Cerebellar nuclear complex (tissue), 1 donor: Measurements from ENCODE around the gene CHST15.
"Not testable (repeated sequence)": the region's sequence is repeated elsewhere in the genome, so short reads cannot be mapped to it uniquely, and the experiment has no call there.

Experiments used
- DNase-seq, 2 experiments: peaks; one replicate each; lab custom pipeline; 2025; lab: John Stamatoyannopoulos, UW

The CHST15 gene

DNA sequence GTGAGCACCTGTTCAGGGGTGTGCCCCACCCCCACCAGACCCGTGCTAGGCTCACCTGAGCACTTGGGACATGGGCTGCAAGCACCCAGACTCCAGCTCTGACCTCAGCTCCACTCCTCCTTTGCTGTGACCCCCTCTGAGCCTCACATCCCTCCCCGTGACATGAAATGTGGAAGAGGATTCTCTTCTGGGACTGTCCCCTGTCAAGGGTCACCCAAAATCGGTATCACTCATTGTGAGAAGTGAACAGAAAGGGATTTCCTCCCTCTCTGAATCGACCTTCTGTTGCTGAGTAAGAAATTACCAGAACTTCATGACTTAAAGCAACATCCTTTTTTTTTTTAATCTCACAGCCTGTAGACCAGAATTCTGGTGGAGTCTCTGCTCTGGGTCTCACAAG lies 6.2 kb upstream of the CHST15 start:
- DNase-seq: no peak

DNA sequence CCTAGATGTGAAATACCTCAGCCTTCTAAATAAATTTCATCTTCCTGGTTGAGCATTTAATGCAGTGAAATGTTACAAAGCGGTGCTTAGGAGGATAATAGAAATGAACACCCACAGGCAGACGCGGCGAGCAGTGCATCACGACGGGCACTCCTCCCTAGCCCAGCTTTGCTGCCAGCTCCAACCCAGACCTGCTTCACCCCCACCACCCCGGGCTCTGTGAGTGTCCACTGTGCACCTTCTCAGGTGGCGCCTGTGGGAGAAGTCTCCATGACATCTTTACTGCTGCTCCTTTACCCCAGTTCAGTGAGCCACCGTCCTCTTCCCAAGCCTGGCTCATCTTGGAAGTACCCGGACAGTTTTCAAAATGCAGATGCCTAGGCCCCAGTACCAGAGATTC lies 5.2 kb upstream of the CHST15 start:
- no peak for DNase-seq

DNA sequence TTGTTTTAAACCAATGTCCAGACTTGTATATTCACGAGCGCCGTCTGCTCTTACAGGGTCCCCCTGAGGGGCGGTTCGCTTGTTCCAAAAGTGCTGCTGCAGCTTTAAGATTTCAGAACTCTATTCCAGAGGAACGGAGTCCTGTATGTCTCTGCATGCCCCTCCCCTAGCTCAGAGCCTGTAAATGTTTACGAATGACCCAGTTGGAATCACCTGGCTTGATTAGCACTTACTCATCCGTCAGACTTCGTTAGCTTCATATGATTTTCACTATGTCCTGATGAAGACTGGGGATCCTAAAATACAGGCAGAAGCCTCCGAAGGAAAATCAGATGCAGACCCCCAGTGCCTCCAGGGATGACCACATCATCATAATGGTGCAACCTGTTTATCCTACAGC lies 4.5 kb upstream of the CHST15 start:
- no peak for DNase-seq

DNA sequence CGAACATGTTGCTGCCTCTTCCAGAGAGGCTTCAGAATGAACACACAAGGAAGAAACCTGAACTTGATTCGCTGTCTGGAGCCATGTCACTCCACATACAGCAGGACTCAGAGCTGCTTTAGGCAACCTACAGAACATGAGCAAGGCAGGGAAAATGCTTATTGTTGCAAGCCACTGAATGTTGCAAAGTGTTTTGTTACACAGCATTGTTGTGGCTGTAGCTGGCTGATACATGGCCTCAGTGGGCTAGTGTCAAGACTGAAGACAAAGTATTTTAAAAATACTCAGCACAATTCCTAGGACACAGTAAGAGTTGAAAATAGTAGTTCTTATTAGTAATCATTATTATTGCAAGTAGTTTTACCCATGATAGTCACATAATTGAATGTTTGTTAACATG lies 3.1 kb upstream of the CHST15 start:
- DNase-seq: no peak

DNA sequence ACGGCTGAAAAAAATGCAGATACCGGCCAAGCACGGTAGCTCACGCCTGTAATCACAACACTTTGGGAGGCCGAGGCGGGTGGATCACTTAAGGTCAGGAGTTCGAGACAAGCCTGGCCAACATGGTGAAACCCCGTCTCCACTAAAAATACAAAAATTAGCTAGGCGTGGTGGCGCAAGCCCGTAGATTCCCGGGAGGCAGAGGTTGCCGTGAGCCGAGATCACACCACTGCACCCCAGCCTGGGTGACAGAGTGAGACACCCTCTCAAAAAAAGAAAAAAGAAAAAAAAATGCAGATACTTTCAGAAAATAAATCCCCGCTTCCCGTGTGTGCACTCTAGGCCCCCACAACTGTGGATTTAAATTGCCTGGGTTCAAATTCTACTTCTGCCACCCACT lies 2.4 kb upstream of the CHST15 start:
- not testable (repeated sequence) for DNase-seq

- no peak for DNase-seq
Measured at GRCh38 chr10:124095096-124095495, 1.7 kb upstream of the CHST15 start.

- no peak for DNase-seq
Measured at GRCh38 chr10:124094419-124094785, 1.0 kb upstream of the CHST15 start.

DNA sequence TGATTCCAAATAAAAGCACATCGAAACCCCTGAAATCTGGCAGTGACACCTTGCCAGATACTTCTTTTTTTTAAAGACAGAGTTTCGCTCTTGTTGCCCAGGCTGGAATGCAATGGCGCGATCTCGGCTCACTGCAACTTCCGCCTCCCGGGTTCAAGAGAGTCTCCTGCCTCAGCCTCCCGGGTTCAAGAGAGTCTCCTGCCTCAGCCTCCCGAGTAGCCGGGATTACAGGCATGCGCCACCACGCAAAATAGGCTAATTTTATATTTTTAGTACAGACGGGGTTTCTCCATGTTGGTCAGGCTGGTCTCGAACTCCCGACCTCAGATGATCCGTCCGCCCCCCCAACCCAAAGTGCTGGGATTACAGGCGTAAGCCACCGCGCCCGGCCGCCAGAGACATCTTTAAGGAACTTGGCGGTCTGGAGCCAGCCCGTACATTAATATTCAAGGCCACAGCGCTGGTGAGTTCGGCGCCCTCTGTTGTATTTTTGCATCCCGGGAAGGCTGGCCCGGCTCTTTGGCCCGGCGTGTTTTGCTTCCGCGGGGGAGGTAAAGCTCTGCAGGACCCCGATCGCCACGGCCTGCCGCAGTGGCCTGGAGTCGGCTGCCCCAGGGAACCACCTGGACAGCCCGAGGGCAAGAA lies 498 bp upstream of the CHST15 start:
- DNase-seq: not testable (repeated sequence)

GRCh38 chr10:124092250-124092859 lies 1.0 kb downstream of the CHST15 start:
- no peak for DNase-seq

DNA sequence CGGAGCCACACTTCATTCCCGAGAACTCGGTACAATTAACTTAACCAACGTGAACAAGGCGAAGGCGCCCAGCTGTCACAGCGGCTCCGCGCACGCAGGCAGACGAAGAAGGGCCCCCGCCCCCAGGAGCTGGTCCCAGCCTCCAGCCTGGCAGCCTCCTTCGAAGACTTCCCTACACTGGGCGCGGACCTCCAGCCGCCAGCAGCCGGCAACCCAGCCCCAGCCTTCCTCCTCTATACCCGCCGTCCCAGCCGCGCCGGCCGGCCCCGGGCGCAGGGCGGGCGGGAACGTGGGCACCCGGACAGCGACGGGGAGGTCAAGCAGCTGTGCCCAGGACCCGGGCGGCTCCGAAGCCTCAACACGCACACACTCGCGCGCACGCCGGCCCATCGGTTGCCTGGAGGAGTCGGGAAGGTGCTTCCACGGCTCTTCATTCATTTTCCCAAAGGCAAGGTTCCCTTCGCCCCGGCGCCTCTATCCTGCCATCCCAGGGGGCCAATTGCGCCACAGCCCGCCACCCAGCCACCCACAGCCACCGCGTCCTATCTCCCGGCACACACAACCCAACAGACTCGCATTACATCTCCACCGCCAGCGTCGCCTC lies 1.6 kb downstream of the CHST15 start:
- no peak for DNase-seq

DNA sequence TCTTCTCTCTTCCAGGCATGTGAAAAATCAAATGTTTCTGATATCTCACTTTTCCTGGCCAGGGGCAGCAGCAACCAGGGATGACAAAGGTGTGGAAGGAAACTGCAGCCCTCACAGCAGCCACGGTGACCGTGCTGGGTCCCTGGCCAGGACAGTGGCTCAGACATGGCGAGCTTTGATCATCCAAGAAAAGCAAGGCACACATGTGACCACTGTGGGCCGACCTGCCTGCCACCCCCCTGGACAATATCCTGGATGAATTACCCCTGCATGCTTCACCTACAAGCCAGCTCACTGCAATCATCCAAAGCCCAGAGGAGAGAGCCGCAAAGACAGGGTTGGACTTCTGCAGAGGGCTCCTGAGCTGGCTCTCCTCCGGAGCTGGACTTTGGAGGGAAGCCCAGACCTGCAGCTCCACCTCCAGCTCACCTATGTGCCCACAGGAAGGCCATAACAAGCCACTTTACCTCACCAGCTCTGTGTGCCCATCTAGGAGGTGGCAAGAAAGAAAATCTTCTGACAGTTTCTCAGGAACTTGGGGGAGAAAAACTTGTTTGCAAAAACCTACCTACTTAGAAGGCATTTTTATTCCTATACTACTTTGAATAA lies 2.7 kb downstream of the CHST15 start:
- no peak for DNase-seq

GRCh38 chr10:124089859-124090258 lies 3.5 kb downstream of the CHST15 start:
- DNase-seq: no peak

GRCh38 chr10:124088915-124089314 lies 4.5 kb downstream of the CHST15 start:
- DNase-seq: no peak

GRCh38 chr10:124087672-124088634 lies 5.4 kb downstream of the CHST15 start:
- DNase-seq: no peak

DNA sequence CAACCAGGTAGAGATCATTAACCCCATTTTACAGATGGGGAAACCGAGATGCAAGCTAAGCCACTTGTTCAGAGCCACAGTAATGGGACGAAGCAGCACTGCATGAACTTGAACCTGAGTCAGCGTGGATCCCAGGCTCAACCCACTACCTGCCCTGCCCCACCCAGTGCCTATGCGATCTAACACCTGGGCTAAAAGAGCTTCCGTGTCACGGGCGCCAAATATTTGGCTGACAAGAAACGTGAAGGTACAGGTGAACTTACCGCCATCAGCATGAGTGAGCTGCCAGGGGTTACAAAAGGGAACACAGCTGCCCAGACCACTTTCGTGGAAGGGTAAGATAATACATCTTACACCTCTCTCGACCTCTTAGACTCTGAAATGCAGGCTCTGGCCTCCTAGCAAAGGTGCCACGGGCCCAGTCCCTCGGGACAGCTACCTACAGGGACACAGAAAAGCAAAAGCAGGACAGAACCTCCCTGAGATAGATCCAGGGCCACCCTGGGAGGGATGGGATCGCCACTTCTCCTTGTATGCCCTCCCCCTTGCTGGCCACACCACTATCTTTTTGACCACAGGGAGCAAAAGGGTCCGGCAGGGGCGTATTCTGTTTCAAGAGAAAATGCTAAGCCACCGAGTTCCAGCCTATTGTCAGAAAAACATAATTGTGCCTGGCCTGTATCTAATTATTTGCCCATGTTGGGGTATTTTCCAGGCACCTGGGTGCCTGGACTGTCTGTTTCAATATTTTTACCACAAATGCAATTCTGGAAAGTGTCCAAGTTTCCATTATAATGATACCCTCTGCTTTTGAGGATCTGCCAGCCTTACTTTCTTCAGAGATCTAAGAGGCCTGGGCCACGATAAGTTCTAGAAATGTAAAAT lies 6.4 kb downstream of the CHST15 start:
- no peak for DNase-seq

- DNase-seq: no peak
Measured at GRCh38 chr10:124086097-124086710, 7.2 kb downstream of the CHST15 start.

GRCh38 chr10:124085680-124086079 lies 7.7 kb downstream of the CHST15 start:
- no peak for DNase-seq

DNA sequence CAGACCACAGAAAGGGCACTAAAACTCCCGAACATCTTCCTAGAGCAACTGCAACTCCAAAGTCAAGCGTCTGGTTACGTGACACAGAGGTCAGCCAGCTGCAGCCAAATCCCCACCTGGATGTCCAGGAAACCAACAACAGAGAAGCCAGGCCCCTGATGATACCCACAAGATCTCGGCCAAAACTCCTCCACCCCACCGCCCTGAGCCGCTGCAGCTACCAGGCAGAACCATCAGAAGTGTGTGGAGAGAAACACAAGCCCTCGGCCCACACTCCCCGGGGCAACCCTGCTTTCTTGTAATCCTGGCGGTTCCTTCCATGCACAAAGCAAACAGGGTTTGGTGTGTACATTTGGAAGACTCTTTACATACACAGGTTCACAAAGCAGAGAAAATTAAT lies 8.7 kb downstream of the CHST15 start:
- DNase-seq: no peak

DNA sequence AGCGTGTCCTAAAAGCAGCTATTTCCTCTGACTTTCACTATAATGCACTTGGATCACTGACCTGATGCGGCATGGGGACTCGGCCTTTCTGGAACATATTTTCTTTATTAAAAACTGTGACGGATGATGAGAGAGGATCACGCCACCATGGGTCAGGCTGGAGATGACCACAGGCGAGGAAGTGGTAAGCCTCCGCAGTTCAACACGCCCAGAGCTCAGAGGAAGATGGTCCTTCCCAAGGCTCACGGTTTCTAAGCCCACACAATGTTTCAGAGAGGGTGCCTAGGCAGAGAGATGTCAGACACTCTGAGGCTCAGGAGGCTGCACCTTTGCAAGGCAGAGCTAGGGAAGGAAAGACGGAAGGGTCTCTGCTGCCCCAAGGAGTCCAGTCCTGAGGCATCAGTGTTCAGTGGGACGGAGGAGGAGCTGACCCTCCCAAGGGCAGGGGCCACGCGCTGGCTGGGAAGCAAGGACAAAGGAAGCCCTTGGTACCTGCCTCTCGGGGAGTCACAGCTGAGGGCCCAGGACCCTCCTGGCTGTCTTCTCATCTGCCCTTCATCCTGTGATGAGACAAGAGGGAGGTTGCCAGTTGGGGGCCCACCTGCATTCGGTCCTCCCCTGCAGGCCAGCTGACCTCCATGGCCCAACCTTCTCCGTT lies 9.5 kb downstream of the CHST15 start:
- DNase-seq: no peak
